SU-DHL-6 (cell line): Measurements from ENCODE around the gene CCR5AS.

Experiments used
- H2AFZ ChIP-seq: fragments of 200-600 bp; sonication (generic); 2 replicates; pipeline ENCODE4 v1.6.1; 2014; ENCODE audit warnings: low read depth, mild to moderate bottlenecking, moderate library complexity, mixed read lengths, antibody characterized with exemption, low read length; ENCODE audit not compliant: severe bottlenecking
- H3F3A ChIP-seq: fragments of 200-600 bp; shearing (Covaris generic); 2 replicates; pipeline ENCODE4 v1.6.0; 2016; ENCODE audit warnings: antibody characterized with exemption, mild to moderate bottlenecking; ENCODE audit not compliant: insufficient read depth
- H3K27ac ChIP-seq: fragments of 200-600 bp; sonication (generic); 2 replicates; pipeline ENCODE4 v1.5.1; 2016; ENCODE audit warnings: low read depth, mild to moderate bottlenecking, low read length, moderate library complexity, mixed read lengths
- H3K27me3 ChIP-seq: fragments of 200-600 bp; sonication (generic), shearing (Covaris generic); 2 replicates; pipeline ENCODE4 v1.6.0; 2014; ENCODE audit warnings: mild to moderate bottlenecking, low read length
- H3K36me3 ChIP-seq: fragments of 200-600 bp; sonication (generic); 2 replicates; pipeline ENCODE4 v1.6.1; 2014; ENCODE audit warnings: mild to moderate bottlenecking, low read length, mixed read lengths
- H3K4me2 ChIP-seq: fragments of 300-600, 200-600 bp; shearing (Covaris generic), sonication (generic); 2 replicates; pipeline ENCODE4 v1.6.0; 2014; ENCODE audit warnings: low read length, low read depth, mild to moderate bottlenecking; ENCODE audit not compliant: poor library complexity, severe bottlenecking
- H3K4me3 ChIP-seq: fragments of 200-600 bp; sonication (generic); 2 replicates; pipeline ENCODE4 v1.5.1; 2014; ENCODE audit warnings: antibody characterized with exemption, low read length, mild to moderate bottlenecking, mixed read lengths; ENCODE audit not compliant: insufficient read depth, poor library complexity, severe bottlenecking
- H3K79me2 ChIP-seq: fragments of 200-600 bp; sonication (generic); 2 replicates; pipeline ENCODE4 v1.6.1; 2014; ENCODE audit warnings: mild to moderate bottlenecking, low read length, moderate library complexity; ENCODE audit not compliant: insufficient read depth
- H3K9ac ChIP-seq: fragments of 200-600 bp; sonication (generic); 2 replicates; pipeline ENCODE4 v1.7.0; 2014; ENCODE audit warnings: mild to moderate bottlenecking, low read length
- H3K9me2 ChIP-seq: fragments of 200-600 bp; sonication (generic); replicated peaks from 2 replicates; pipeline ENCODE4 v1.6.1; 2014; ENCODE audit warnings: low read length; ENCODE audit not compliant: insufficient read depth
- H3K9me3 ChIP-seq: fragments of 200-600 bp; sonication (generic); 2 replicates; pipeline ENCODE4 v1.6.1; 2014; ENCODE audit warnings: low read length, mixed read lengths; ENCODE audit not compliant: insufficient read depth
- H4K20me1 ChIP-seq: fragments of 200-600 bp; sonication (generic); 2 replicates; pipeline ENCODE4 v1.6.1; 2014; ENCODE audit warnings: low read depth, mild to moderate bottlenecking, antibody characterized with exemption, low read length, moderate library complexity, mixed read lengths
- EZH2phosphoT487 ChIP-seq: fragments of 200-600 bp; sonication (generic), shearing (Covaris generic); conservative IDR thresholded peaks from 2 replicates; pipeline ENCODE4 v1.6.1; 2018; ENCODE audit warnings: mild to moderate bottlenecking, antibody characterized with exemption, low read length, moderate library complexity, mixed read lengths
- TF ChIP-seq, protein P1 (sequence below): fragments of 200-600 bp; sonication (generic); IDR thresholded peaks from one replicate; pipeline ENCODE4 v1.5.1; 2017; ENCODE audit warnings: antibody characterized with exemption, mild to moderate bottlenecking, low read length, moderate library complexity; ENCODE audit not compliant: insufficient read depth, poor library complexity, severe bottlenecking

CCR5AS gene

DNA sequence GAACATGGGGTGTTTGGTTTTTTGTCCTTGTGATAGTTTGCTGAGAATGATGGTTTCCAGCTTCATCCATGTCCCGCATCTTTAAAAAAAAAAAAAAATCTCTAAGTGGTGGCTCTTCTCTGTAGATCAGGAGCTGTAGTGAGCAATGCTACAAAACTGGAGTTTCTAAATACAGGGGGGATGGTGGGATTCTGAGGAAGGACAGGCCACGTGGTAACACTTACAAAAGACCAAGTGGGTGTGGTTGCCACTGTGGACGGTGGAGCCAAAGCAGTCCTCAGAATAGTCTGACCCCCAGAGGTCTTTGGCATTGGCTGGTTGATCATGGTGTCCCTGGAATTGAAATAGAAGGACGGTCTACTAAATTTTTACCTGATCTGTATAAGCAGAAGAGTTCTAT lies 7.9 kb upstream of the CCR5AS start:
- no peak overlapping the region for H3K4me2 ChIP-seq
- H4K20me1 ChIP-seq: no peaks in the 10 kb centered on the region

DNA sequence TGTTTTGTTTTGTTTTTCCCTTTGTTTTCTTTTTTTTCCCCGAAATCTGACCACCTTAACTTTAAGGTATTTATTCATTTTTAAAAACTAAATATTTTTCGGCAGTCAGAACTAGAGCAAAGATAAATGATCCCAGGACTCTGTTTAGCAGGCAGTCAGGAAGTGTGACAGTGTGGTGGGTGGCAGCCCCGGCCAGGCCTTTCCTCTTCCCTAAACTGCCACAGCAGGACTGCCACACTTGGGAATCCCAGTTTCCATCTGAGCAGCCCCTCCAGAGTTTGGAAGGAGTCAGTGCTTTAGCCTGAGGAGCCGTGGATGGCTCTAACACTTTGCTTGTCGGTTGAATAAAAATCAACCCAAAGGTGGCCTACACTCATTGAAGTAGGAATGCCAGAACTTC lies 7.1 kb upstream of the CCR5AS start:
- Histone ChIP-seq H2AFZ (no peak overlapping the region), H3K4me2 (no peak overlapping the region), H3K4me3 (no peak overlapping the region)

More for the DNA sequence above, 7.9 kb upstream of the CCR5AS start:
- Histone ChIP-seq H3K9me3 (no peaks in the 10 kb centered on the region), H3K4me3 (no peak overlapping the region), H3K9me2 (no peaks in the 10 kb centered on the region), H3K9ac (no peak overlapping the region), H3K27ac (no peak overlapping the region), H3K27me3 (no peaks in the 10 kb centered on the region), H3K79me2 (no peaks in the 10 kb centered on the region), H3F3A (no peaks in the 10 kb centered on the region), H3K36me3 (no peaks in the 10 kb centered on the region), H2AFZ (no peak overlapping the region)
- TF ChIP-seq, protein P1, sequence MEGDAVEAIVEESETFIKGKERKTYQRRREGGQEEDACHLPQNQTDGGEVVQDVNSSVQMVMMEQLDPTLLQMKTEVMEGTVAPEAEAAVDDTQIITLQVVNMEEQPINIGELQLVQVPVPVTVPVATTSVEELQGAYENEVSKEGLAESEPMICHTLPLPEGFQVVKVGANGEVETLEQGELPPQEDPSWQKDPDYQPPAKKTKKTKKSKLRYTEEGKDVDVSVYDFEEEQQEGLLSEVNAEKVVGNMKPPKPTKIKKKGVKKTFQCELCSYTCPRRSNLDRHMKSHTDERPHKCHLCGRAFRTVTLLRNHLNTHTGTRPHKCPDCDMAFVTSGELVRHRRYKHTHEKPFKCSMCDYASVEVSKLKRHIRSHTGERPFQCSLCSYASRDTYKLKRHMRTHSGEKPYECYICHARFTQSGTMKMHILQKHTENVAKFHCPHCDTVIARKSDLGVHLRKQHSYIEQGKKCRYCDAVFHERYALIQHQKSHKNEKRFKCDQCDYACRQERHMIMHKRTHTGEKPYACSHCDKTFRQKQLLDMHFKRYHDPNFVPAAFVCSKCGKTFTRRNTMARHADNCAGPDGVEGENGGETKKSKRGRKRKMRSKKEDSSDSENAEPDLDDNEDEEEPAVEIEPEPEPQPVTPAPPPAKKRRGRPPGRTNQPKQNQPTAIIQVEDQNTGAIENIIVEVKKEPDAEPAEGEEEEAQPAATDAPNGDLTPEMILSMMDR: no peak
- TF ChIP-seq EZH2phosphoT487: no peak

DNA sequence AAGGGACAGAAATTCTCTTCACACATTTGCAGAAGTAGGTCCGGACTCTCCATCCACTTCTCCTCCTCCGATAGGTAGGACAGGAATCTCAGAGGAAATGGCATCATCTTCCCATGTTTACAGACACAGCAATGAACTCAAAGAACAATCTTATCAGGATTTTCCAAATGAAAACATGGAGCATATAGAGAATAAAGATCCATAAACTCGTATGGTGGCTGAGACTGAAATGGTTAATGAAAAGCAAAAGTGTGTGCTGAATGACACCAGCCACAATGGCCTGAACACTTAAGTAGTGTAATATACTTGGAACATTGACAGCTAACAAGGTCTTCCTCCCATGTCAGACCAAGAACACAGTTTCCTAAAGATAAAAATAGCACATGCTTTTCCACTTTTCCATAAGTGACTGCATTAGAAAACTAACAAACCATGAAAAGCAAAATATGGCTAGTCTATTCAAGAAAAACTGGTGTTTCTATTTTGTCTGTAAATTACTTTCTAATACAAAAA lies 6.0 kb upstream of the CCR5AS start:
- TF ChIP-seq EZH2phosphoT487: no peak
- TF ChIP-seq, protein P1: no peak

More for the DNA sequence above, 7.1 kb upstream of the CCR5AS start:
- H3F3A ChIP-seq: no peaks in the 10 kb centered on the region
- TF ChIP-seq, protein P1: no peak
- no peak for TF ChIP-seq EZH2phosphoT487
- H3K9me3 ChIP-seq: no peaks in the 10 kb centered on the region
- H3K79me2 ChIP-seq: no peaks in the 10 kb centered on the region
- H3K27me3 ChIP-seq: no peaks in the 10 kb centered on the region
- H3K9me2 ChIP-seq: no peaks in the 10 kb centered on the region
- H3K27ac ChIP-seq: no peak overlapping the region
- H3K9ac ChIP-seq: no peak overlapping the region
- no peaks in the 10 kb centered on the region for H4K20me1 ChIP-seq
- H3K36me3 ChIP-seq: no peaks in the 10 kb centered on the region

More for the DNA sequence above, 6.0 kb upstream of the CCR5AS start:
- Histone ChIP-seq H3K9ac (no peak overlapping the region), H3K27ac (no peak overlapping the region), H3K4me3 (no peak overlapping the region), H4K20me1 (no peaks in the 10 kb centered on the region), H3K27me3 (no peaks in the 10 kb centered on the region), H2AFZ (no peak overlapping the region), H3K36me3 (no peaks in the 10 kb centered on the region), H3K9me3 (no peaks in the 10 kb centered on the region), H3F3A (no peaks in the 10 kb centered on the region), H3K79me2 (no peaks in the 10 kb centered on the region), H3K4me2 (no peak overlapping the region), H3K9me2 (no peaks in the 10 kb centered on the region)
